K562 treated with DMSO at 1 percent for 24 hours (cell line): ENCODE data around the gene EIF4G3. TPM values are rescaled to one million over a fixed set of nuclear protein-coding genes. Genes with fewer than 3 reads are reported as not detected.

Experiments
- total RNA-seq: library from RNA; unstranded; fragments of 300-600 nt; gene quantifications from 2 replicates; pipeline ENCODE4 v1.2.3, GENCODE V29; 2022; ENCODE audit warnings: low read depth; ENCODE audit not compliant: insufficient read depth

Gene EIF4G3
- total RNA-seq = 33.6 and 35.0 TPM in 2 replicates

GRCh38 chr1:21176586-21177555 lies at the start of gene EIF4G3:
EIF4G3 (minus strand) TSS chr1:21176897; CDS start chr1:21002742, 174,155 bp downstream.

GRCh38 chr1:20787029-20787839 lies 389.5 kb downstream of the EIF4G3 start, which contains the start of gene HP1BP3:
HP1BP3 (minus strand) TSS chr1:20787307; CDS start chr1:20780440, 6,867 bp downstream.

Other genes with a start within 250 kb of the EIF4G3 start
- 31.1 and 31.9 TPM in 2 replicates for gene ECE1, start 113.6 kb upstream of the EIF4G3 start, total RNA-seq